ENCODE results near the gene DUSP1. TPM values are rescaled to one million over a fixed set of nuclear protein-coding genes. Genes with fewer than 3 reads are reported as not detected.
A peak's percentile ranks its signal among the peaks of the same experiment; 100 is the strongest.
"Not testable (repeated sequence)": the region's sequence is repeated elsewhere in the genome, so short reads cannot be mapped to it uniquely, and the experiment has no call there.

Gene DUSP1
- total and polyA plus RNA-seq, 2 donors from 2014 or later = 172 to 298 TPM

GRCh38 chr5:172788771-172789686 lies 18.0 kb upstream of the DUSP1 start:
- intact Hi-C loops (cut with DNase I) = no loop called here
- no peaks in the 10 kb centered on the region for H3K36me3 ChIP-seq (ENCODE audit: control insufficient read depth in 2 of 3, insufficient read depth in 3 of 3, low read length in 3 of 3)
- peaks cover 0 to 19% (median 8%) of the 10 kb centered on the region in 3 donors for H3K4me1 ChIP-seq (ENCODE audit: control insufficient read depth in 2 of 3, insufficient read depth in 2 of 3, low read depth in 1 of 3, low read length in 3 of 3)
- peak in 2 of 5 donors; percentile 69 to 89 for DNase-seq
- no peaks in the 10 kb centered on the region for H3K9me3 ChIP-seq (ENCODE audit: control insufficient read depth in 2 of 3, insufficient read depth in 1 of 3, low read length in 3 of 3)
- peak overlapping the region in 1 of 3 donors; percentile 78 for H3K9ac ChIP-seq (ENCODE audit: low read length in 3 of 3)
- peak overlapping the region; percentile 77 to 84 for H3K27ac ChIP-seq (ENCODE audit: low read depth in 2 of 2, low read length in 2 of 2)
- H3K27me3 ChIP-seq (ENCODE audit: control insufficient read depth, insufficient read depth, low read length) = no peaks in the 10 kb centered on the region
- FAIRE-seq = no peak
- peak overlapping the region in 1 of 3 donors; percentile 11 for H3K4me3 ChIP-seq (ENCODE audit: low read length in 3 of 3)
- TF ChIP-seq, protein P1, sequence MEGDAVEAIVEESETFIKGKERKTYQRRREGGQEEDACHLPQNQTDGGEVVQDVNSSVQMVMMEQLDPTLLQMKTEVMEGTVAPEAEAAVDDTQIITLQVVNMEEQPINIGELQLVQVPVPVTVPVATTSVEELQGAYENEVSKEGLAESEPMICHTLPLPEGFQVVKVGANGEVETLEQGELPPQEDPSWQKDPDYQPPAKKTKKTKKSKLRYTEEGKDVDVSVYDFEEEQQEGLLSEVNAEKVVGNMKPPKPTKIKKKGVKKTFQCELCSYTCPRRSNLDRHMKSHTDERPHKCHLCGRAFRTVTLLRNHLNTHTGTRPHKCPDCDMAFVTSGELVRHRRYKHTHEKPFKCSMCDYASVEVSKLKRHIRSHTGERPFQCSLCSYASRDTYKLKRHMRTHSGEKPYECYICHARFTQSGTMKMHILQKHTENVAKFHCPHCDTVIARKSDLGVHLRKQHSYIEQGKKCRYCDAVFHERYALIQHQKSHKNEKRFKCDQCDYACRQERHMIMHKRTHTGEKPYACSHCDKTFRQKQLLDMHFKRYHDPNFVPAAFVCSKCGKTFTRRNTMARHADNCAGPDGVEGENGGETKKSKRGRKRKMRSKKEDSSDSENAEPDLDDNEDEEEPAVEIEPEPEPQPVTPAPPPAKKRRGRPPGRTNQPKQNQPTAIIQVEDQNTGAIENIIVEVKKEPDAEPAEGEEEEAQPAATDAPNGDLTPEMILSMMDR (IDR thresholded peaks at IDR 0.05; ENCODE audit: borderline replicate concordance, extremely low read depth, insufficient read depth) = no peak

- H3K9me3 ChIP-seq (ENCODE audit: control insufficient read depth in 2 of 3, insufficient read depth in 1 of 3, low read length in 3 of 3); H3K27ac ChIP-seq (ENCODE audit: low read depth in 2 of 2, low read length in 2 of 2); FAIRE-seq; H3K9ac ChIP-seq (ENCODE audit: low read length in 3 of 3); H3K36me3 ChIP-seq (ENCODE audit: control insufficient read depth in 2 of 3, insufficient read depth in 3 of 3, low read length in 3 of 3); intact Hi-C loops (cut with DNase I); DNase-seq; H3K27me3 ChIP-seq (ENCODE audit: control insufficient read depth, insufficient read depth, low read length); H3K4me3 ChIP-seq (ENCODE audit: low read length in 3 of 3): not testable (repeated sequence)
- H3K4me1 ChIP-seq (ENCODE audit: control insufficient read depth in 2 of 3, insufficient read depth in 2 of 3, low read depth in 1 of 3, low read length in 3 of 3) = peaks cover 0 to 17% (median 8%) of the 10 kb centered on the region in 3 donors
These were observed 16.5 kb upstream of the DUSP1 start for GRCh38 chr5:172787538-172787937.

DNA sequence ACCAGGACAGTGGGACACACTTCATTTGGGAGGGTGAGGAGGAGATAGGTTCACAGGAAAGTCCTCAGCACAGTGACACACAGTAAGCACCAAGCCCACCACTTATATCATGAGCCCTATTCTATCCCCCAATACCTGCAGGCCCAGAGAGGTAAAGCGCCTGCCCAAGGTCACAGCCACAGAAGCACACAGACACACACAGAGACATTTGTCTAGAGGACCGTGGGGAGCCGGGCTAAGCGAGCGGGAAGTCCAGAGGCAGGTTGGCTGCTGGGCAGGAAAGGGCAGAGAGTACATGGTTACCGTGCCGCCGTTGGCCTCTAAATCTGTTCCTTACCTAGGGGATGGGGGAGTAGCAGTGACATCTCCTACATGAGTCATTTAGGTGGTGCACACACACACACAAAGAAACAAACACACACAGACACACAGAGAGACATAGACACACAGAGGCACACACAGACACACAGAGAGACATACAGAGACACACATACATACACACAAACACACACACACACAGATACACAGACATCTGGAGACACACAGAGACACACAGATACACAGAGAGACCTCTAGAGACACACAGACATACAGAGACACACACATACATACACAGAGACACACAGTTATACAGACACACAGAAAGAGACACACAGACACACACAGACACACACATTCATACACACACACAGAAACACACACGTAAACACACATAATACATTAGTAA lies 15.9 kb upstream of the DUSP1 start:
- Histone ChIP-seq H3K27me3 (ENCODE audit: control insufficient read depth, insufficient read depth, low read length) (no peaks in the 10 kb centered on the region), H3K36me3 (ENCODE audit: control insufficient read depth in 2 of 3, insufficient read depth in 3 of 3, low read length in 3 of 3) (no peaks in the 10 kb centered on the region), H3K9me3 (ENCODE audit: control insufficient read depth in 2 of 3, insufficient read depth in 1 of 3, low read length in 3 of 3) (no peaks in the 10 kb centered on the region), H3K9ac (ENCODE audit: low read length in 3 of 3) (no peak overlapping the region), H3K4me3 (ENCODE audit: low read length in 3 of 3) (no peak overlapping the region), H3K27ac (ENCODE audit: low read depth in 2 of 2, low read length in 2 of 2) (no peak overlapping the region), H3K4me1 (ENCODE audit: control insufficient read depth in 2 of 3, insufficient read depth in 2 of 3, low read depth in 1 of 3, low read length in 3 of 3) (peaks cover 0 to 17% (median 8%) of the 10 kb centered on the region in 3 donors)
- no peak for DNase-seq
- TF ChIP-seq, protein P1 (IDR thresholded peaks at IDR 0.05; ENCODE audit: borderline replicate concordance, extremely low read depth, insufficient read depth) = no peak
- intact Hi-C loops (cut with DNase I) = no loop called here
- FAIRE-seq = no peak
